ENCODE results near the gene PTPRN2. TPM values are rescaled to one million over a fixed set of nuclear protein-coding genes. Genes with fewer than 3 reads are reported as not detected.

The PTPRN2 gene
- total RNA-seq, 2 experiments from 2014 or later: 7.0 to 7.2 TPM

- H3K4me1 Mint-ChIP-seq (ENCODE audit: low read depth): peaks cover 47% of the 10 kb centered on the region
- peaks cover 8% of the 10 kb centered on the region for H3K9me3 Mint-ChIP-seq (ENCODE audit: insufficient read depth)
- peaks cover 6% of the 10 kb centered on the region for H3K27me3 Mint-ChIP-seq (ENCODE audit: low read depth)
- ATAC-seq (no peak), DNase-seq (peak; percentile 41)
- POLR2A ChIA-PET: no interaction called here
- H3K27ac Mint-ChIP-seq: peak overlapping the region; percentile 76
- no peak overlapping the region for H3K4me3 Mint-ChIP-seq
- CTCF ChIA-PET: no interaction called here
- H3K36me3 Mint-ChIP-seq (ENCODE audit: low read depth): no peaks in the 10 kb centered on the region
Measured at GRCh38 chr7:157622000-157622399, 965.6 kb downstream of the PTPRN2 start.

- no peak overlapping the region for H3K27ac Mint-ChIP-seq
- H3K27me3 Mint-ChIP-seq (ENCODE audit: low read depth): peaks cover 6% of the 10 kb centered on the region
- no peak overlapping the region for H3K4me3 Mint-ChIP-seq
- H3K9me3 Mint-ChIP-seq (ENCODE audit: insufficient read depth): peaks cover 8% of the 10 kb centered on the region
- ChIA-PET POLR2A (no interaction called here), CTCF (no interaction called here)
- ATAC-seq: no peak
- no peak for DNase-seq
- H3K36me3 Mint-ChIP-seq (ENCODE audit: low read depth): no peaks in the 10 kb centered on the region
- H3K4me1 Mint-ChIP-seq (ENCODE audit: low read depth): peaks cover 39% of the 10 kb centered on the region
Measured at GRCh38 chr7:157621131-157621681, 966.4 kb downstream of the PTPRN2 start.

GRCh38 chr7:157620616-157621015 is 967.0 kb downstream of the PTPRN2 start:
- CTCF ChIA-PET: no interaction called here
- POLR2A ChIA-PET: no interaction called here
- DNase-seq (no peak), ATAC-seq (no peak)
- Mint-ChIP-seq H3K4me3 (no peak overlapping the region), H3K9me3 (ENCODE audit: insufficient read depth) (peaks cover 8% of the 10 kb centered on the region), H3K4me1 (ENCODE audit: low read depth) (peaks cover 33% of the 10 kb centered on the region), H3K36me3 (ENCODE audit: low read depth) (no peaks in the 10 kb centered on the region), H3K27me3 (ENCODE audit: low read depth) (peaks cover 6% of the 10 kb centered on the region), H3K27ac (no peak overlapping the region)

- DNase-seq (no peak), ATAC-seq (no peak)
- Mint-ChIP-seq H3K9me3 (ENCODE audit: insufficient read depth) (peaks cover 2% of the 10 kb centered on the region), H3K27me3 (ENCODE audit: low read depth) (peaks cover 6% of the 10 kb centered on the region), H3K36me3 (ENCODE audit: low read depth) (no peaks in the 10 kb centered on the region), H3K4me1 (ENCODE audit: low read depth) (peaks cover 28% of the 10 kb centered on the region), H3K27ac (peak overlapping the region; percentile 25), H3K4me3 (no peak overlapping the region)
- ChIA-PET CTCF (no interaction called here), POLR2A (no interaction called here)
Measured at GRCh38 chr7:157619753-157620525, 967.7 kb downstream of the PTPRN2 start.

GRCh38 chr7:157618823-157619606 is 968.6 kb downstream of the PTPRN2 start:
- H3K4me1 Mint-ChIP-seq (ENCODE audit: low read depth): peaks cover 31% of the 10 kb centered on the region
- ATAC-seq (no peak), DNase-seq (no peak)
- CTCF ChIA-PET: no interaction called here
- no peaks in the 10 kb centered on the region for H3K36me3 Mint-ChIP-seq (ENCODE audit: low read depth)
- H3K4me3 Mint-ChIP-seq: no peak overlapping the region
- no peak overlapping the region for H3K27ac Mint-ChIP-seq
- no peaks in the 10 kb centered on the region for H3K9me3 Mint-ChIP-seq (ENCODE audit: insufficient read depth)
- peaks cover 6% of the 10 kb centered on the region for H3K27me3 Mint-ChIP-seq (ENCODE audit: low read depth)
- POLR2A ChIA-PET: no interaction called here

GRCh38 chr7:157618091-157618726 is 969.4 kb downstream of the PTPRN2 start:
- ATAC-seq (no peak), DNase-seq (no peak)
- CTCF ChIA-PET: no interaction called here
- Mint-ChIP-seq H3K36me3 (ENCODE audit: low read depth) (no peaks in the 10 kb centered on the region), H3K27me3 (ENCODE audit: low read depth) (peaks cover 2% of the 10 kb centered on the region), H3K4me3 (no peak overlapping the region), H3K27ac (no peak overlapping the region), H3K9me3 (ENCODE audit: insufficient read depth) (no peaks in the 10 kb centered on the region), H3K4me1 (ENCODE audit: low read depth) (peaks cover 26% of the 10 kb centered on the region)
- POLR2A ChIA-PET: no interaction called here

GRCh38 chr7:157617401-157617800 is 970.2 kb downstream of the PTPRN2 start:
- H3K4me1 Mint-ChIP-seq (ENCODE audit: low read depth): peaks cover 20% of the 10 kb centered on the region
- DNase-seq: no peak
- H3K27me3 Mint-ChIP-seq (ENCODE audit: low read depth): peaks cover 2% of the 10 kb centered on the region
- H3K4me3 Mint-ChIP-seq: no peak overlapping the region
- ATAC-seq: no peak
- CTCF ChIA-PET: no interaction called here
- H3K27ac Mint-ChIP-seq: no peak overlapping the region
- H3K36me3 Mint-ChIP-seq (ENCODE audit: low read depth): no peaks in the 10 kb centered on the region
- H3K9me3 Mint-ChIP-seq (ENCODE audit: insufficient read depth): no peaks in the 10 kb centered on the region
- POLR2A ChIA-PET: no interaction called here

GRCh38 chr7:157616931-157617330 is 970.7 kb downstream of the PTPRN2 start:
- Mint-ChIP-seq H3K27ac (no peak overlapping the region), H3K36me3 (ENCODE audit: low read depth) (no peaks in the 10 kb centered on the region), H3K4me1 (ENCODE audit: low read depth) (peaks cover 20% of the 10 kb centered on the region), H3K27me3 (ENCODE audit: low read depth) (no peaks in the 10 kb centered on the region), H3K4me3 (no peak overlapping the region), H3K9me3 (ENCODE audit: insufficient read depth) (no peaks in the 10 kb centered on the region)
- ChIA-PET CTCF (no interaction called here), POLR2A (no interaction called here)
- DNase-seq (no peak), ATAC-seq (no peak)

GRCh38 chr7:157616426-157616825 is 971.2 kb downstream of the PTPRN2 start:
- peaks cover 17% of the 10 kb centered on the region for H3K4me1 Mint-ChIP-seq (ENCODE audit: low read depth)
- no peak overlapping the region for H3K27ac Mint-ChIP-seq
- H3K36me3 Mint-ChIP-seq (ENCODE audit: low read depth): no peaks in the 10 kb centered on the region
- no peak for DNase-seq
- H3K27me3 Mint-ChIP-seq (ENCODE audit: low read depth): no peaks in the 10 kb centered on the region
- no peaks in the 10 kb centered on the region for H3K9me3 Mint-ChIP-seq (ENCODE audit: insufficient read depth)
- ATAC-seq: no peak
- ChIA-PET POLR2A (no interaction called here), CTCF (no interaction called here)
- no peak overlapping the region for H3K4me3 Mint-ChIP-seq

- peaks cover 21% of the 10 kb centered on the region for H3K4me1 Mint-ChIP-seq (ENCODE audit: low read depth)
- H3K36me3 Mint-ChIP-seq (ENCODE audit: low read depth): no peaks in the 10 kb centered on the region
- ChIA-PET POLR2A (no interaction called here), CTCF (no interaction called here)
- H3K4me3 Mint-ChIP-seq: no peak overlapping the region
- no peak for ATAC-seq
- no peak for DNase-seq
- no peaks in the 10 kb centered on the region for H3K9me3 Mint-ChIP-seq (ENCODE audit: insufficient read depth)
- H3K27me3 Mint-ChIP-seq (ENCODE audit: low read depth): no peaks in the 10 kb centered on the region
- H3K27ac Mint-ChIP-seq: no peak overlapping the region
Measured at GRCh38 chr7:157615852-157616251, 971.8 kb downstream of the PTPRN2 start.

GRCh38 chr7:157615101-157615817 is 972.4 kb downstream of the PTPRN2 start:
- H3K4me1 Mint-ChIP-seq (ENCODE audit: low read depth): peaks cover 21% of the 10 kb centered on the region
- no peaks in the 10 kb centered on the region for H3K36me3 Mint-ChIP-seq (ENCODE audit: low read depth)
- DNase-seq (no peak), ATAC-seq (no peak)
- no peaks in the 10 kb centered on the region for H3K27me3 Mint-ChIP-seq (ENCODE audit: low read depth)
- no peak overlapping the region for H3K27ac Mint-ChIP-seq
- H3K9me3 Mint-ChIP-seq (ENCODE audit: insufficient read depth): no peaks in the 10 kb centered on the region
- H3K4me3 Mint-ChIP-seq: no peak overlapping the region
- POLR2A ChIA-PET: no interaction called here
- CTCF ChIA-PET: no interaction called here

All from activated CD8-positive, alpha-beta T cell treated with anti-CD3 and anti-CD28 coated beads, Interleukin-2, amount 10 ng/mL, durations not matched to agents 7 days and 5 days (primary cell).